OCI-LY1 (cell line): ENCODE data around the gene C5orf46.
A peak's percentile ranks its signal among the peaks of the same experiment; 100 is the strongest.

Source experiments
- H2AFZ ChIP-seq: fragments of 200-600 bp; sonication (generic), shearing (Covaris generic); 2 replicates; pipeline ENCODE4 v1.6.0; 2014; ENCODE audit warnings: antibody characterized with exemption, mild to moderate bottlenecking, low read length
- H3F3A ChIP-seq: fragments of 200-600 bp; sonication (generic), shearing (Covaris generic); 2 replicates; pipeline ENCODE4 v1.6.0; 2014; ENCODE audit warnings: mild to moderate bottlenecking, antibody characterized with exemption, low read length, moderate library complexity; ENCODE audit not compliant: insufficient read depth
- H3K27ac ChIP-seq: fragments of 200-600 bp; sonication (generic); 2 replicates; pipeline ENCODE4 v1.5.1; 2014; ENCODE audit warnings: low read length, mixed run types, mild to moderate bottlenecking, low read depth; ENCODE audit not compliant: poor library complexity, severe bottlenecking
- H3K27me3 ChIP-seq: fragments of 200-600 bp; sonication (generic); 2 replicates; pipeline ENCODE4 v1.6.0; 2014; ENCODE audit warnings: antibody characterized with exemption, mild to moderate bottlenecking, low read length, moderate library complexity; ENCODE audit not compliant: insufficient read depth
- H3K36me3 ChIP-seq: fragments of 200-600 bp; sonication (generic); 2 replicates; pipeline ENCODE4 v1.6.1; 2014; ENCODE audit warnings: mild to moderate bottlenecking, antibody characterized with exemption, low read length, moderate library complexity, mixed read lengths; ENCODE audit not compliant: insufficient read depth
- H3K4me1 ChIP-seq: fragments of 200-600 bp; sonication (generic); 2 replicates; pipeline ENCODE4 v1.5.1; 2014; ENCODE audit warnings: mild to moderate bottlenecking, low read length, moderate library complexity; ENCODE audit not compliant: insufficient read depth, severe bottlenecking
- H3K4me2 ChIP-seq: fragments of 200-600 bp; sonication (generic), shearing (Covaris generic); 2 replicates; pipeline ENCODE4 v1.6.1; 2014; ENCODE audit warnings: low read length
- H3K4me3 ChIP-seq: fragments of 200-600 bp; sonication (generic); 2 replicates; pipeline ENCODE4 v1.5.1; 2014; ENCODE audit warnings: low read length, low read depth, mild to moderate bottlenecking, mixed read lengths; ENCODE audit not compliant: poor library complexity, severe bottlenecking
- H3K79me2 ChIP-seq: fragments of 200-600 bp; shearing (Covaris generic); 2 replicates; pipeline ENCODE4 v1.6.1; 2016; ENCODE audit warnings: mixed run types, low read length, mixed read lengths; ENCODE audit not compliant: insufficient read depth
- H3K9ac ChIP-seq: fragments of 200-600 bp; sonication (generic), shearing (Covaris generic); 2 replicates; pipeline ENCODE4 v1.6.1; 2014; ENCODE audit warnings: mild to moderate bottlenecking, low read length, mixed read lengths
- H3K9me2 ChIP-seq: fragments of 200-600 bp; sonication (generic), shearing (Covaris generic); 2 replicates; pipeline ENCODE4 v1.6.1; 2014; ENCODE audit warnings: low read depth, mild to moderate bottlenecking, low read length, mixed read lengths
- H3K9me3 ChIP-seq: fragments of 200-600 bp; shearing (Covaris generic); 2 replicates; pipeline ENCODE4 v1.6.1; 2014; ENCODE audit warnings: low read length, mixed read lengths
- H4K20me1 ChIP-seq: fragments of 200-600 bp; sonication (generic), shearing (Covaris generic); 2 replicates; pipeline ENCODE4 v1.6.0; 2016; ENCODE audit warnings: mild to moderate bottlenecking, low read length; ENCODE audit not compliant: insufficient read depth
- EZH2 ChIP-seq: fragments of 200-600 bp; sonication (generic), shearing (Covaris generic); IDR thresholded peaks from 2 replicates; pipeline ENCODE4 v1.8.0; 2017; ENCODE audit warnings: borderline replicate concordance, mixed run types, mild to moderate bottlenecking, antibody characterized with exemption, low read length, moderate library complexity, mixed read lengths
- TF ChIP-seq, protein P1 (sequence below): fragments of 200-600 bp; sonication (generic), shearing (Covaris generic); IDR thresholded peaks from 2 replicates; pipeline ENCODE4 v1.5.1; 2017; ENCODE audit warnings: mild to moderate bottlenecking, antibody characterized with exemption, low read length, moderate library complexity, mixed read lengths

Gene C5orf46

GRCh38 chr5:147859962-147860640 is 46.2 kb downstream of the C5orf46 start:
- no peak for TF ChIP-seq EZH2
- TF ChIP-seq, protein P1, sequence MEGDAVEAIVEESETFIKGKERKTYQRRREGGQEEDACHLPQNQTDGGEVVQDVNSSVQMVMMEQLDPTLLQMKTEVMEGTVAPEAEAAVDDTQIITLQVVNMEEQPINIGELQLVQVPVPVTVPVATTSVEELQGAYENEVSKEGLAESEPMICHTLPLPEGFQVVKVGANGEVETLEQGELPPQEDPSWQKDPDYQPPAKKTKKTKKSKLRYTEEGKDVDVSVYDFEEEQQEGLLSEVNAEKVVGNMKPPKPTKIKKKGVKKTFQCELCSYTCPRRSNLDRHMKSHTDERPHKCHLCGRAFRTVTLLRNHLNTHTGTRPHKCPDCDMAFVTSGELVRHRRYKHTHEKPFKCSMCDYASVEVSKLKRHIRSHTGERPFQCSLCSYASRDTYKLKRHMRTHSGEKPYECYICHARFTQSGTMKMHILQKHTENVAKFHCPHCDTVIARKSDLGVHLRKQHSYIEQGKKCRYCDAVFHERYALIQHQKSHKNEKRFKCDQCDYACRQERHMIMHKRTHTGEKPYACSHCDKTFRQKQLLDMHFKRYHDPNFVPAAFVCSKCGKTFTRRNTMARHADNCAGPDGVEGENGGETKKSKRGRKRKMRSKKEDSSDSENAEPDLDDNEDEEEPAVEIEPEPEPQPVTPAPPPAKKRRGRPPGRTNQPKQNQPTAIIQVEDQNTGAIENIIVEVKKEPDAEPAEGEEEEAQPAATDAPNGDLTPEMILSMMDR = no peak
- Histone ChIP-seq H3K4me1 (no peaks in the 10 kb centered on the region), H3K9me3 (no peaks in the 10 kb centered on the region), H3K9ac (no peak overlapping the region), H3K9me2 (no peaks in the 10 kb centered on the region), H3F3A (no peaks in the 10 kb centered on the region), H4K20me1 (no peaks in the 10 kb centered on the region), H3K79me2 (no peaks in the 10 kb centered on the region), H3K27ac (no peak overlapping the region), H3K27me3 (no peaks in the 10 kb centered on the region), H2AFZ (no peak overlapping the region), H3K4me2 (no peak overlapping the region), H3K4me3 (no peak overlapping the region), H3K36me3 (no peaks in the 10 kb centered on the region)

- Histone ChIP-seq H2AFZ (no peak overlapping the region), H3K36me3 (no peaks in the 10 kb centered on the region), H3K9me2 (no peaks in the 10 kb centered on the region), H3K4me1 (no peaks in the 10 kb centered on the region), H3K9ac (no peak overlapping the region), H4K20me1 (no peaks in the 10 kb centered on the region), H3K27me3 (no peaks in the 10 kb centered on the region), H3K27ac (no peak overlapping the region), H3K4me2 (no peak overlapping the region), H3K4me3 (no peak overlapping the region), H3F3A (no peaks in the 10 kb centered on the region), H3K79me2 (no peaks in the 10 kb centered on the region), H3K9me3 (no peaks in the 10 kb centered on the region)
- TF ChIP-seq, protein P1 = no peak
- TF ChIP-seq EZH2 = no peak
Measured at GRCh38 chr5:147858565-147858964, 47.8 kb downstream of the C5orf46 start.

GRCh38 chr5:147857302-147858129 is 48.8 kb downstream of the C5orf46 start:
- no peaks in the 10 kb centered on the region for H3K9me3 ChIP-seq
- H3K4me2 ChIP-seq = no peak overlapping the region
- no peaks in the 10 kb centered on the region for H3K36me3 ChIP-seq
- H3K27ac ChIP-seq = no peak overlapping the region
- H3F3A ChIP-seq = no peaks in the 10 kb centered on the region
- no peak for TF ChIP-seq EZH2
- TF ChIP-seq, protein P1 = peak; percentile 82
- no peaks in the 10 kb centered on the region for H3K4me1 ChIP-seq
- H3K9ac ChIP-seq = no peak overlapping the region
- no peaks in the 10 kb centered on the region for H3K27me3 ChIP-seq
- no peak overlapping the region for H3K4me3 ChIP-seq
- H4K20me1 ChIP-seq = no peaks in the 10 kb centered on the region
- no peak overlapping the region for H2AFZ ChIP-seq
- no peaks in the 10 kb centered on the region for H3K9me2 ChIP-seq
- no peaks in the 10 kb centered on the region for H3K79me2 ChIP-seq
